GM04504 (cell line): Measurements from ENCODE around the gene TBC1D7.
"Not testable (repeated sequence)": the region's sequence is repeated elsewhere in the genome, so short reads cannot be mapped to it uniquely, and the experiment has no call there.

Experiments
- DNase-seq: peaks from one replicate; pipeline ENCODE4 v3.0.0-alpha.2; 2012; ENCODE audit warnings: low read depth

TBC1D7 gene

DNA sequence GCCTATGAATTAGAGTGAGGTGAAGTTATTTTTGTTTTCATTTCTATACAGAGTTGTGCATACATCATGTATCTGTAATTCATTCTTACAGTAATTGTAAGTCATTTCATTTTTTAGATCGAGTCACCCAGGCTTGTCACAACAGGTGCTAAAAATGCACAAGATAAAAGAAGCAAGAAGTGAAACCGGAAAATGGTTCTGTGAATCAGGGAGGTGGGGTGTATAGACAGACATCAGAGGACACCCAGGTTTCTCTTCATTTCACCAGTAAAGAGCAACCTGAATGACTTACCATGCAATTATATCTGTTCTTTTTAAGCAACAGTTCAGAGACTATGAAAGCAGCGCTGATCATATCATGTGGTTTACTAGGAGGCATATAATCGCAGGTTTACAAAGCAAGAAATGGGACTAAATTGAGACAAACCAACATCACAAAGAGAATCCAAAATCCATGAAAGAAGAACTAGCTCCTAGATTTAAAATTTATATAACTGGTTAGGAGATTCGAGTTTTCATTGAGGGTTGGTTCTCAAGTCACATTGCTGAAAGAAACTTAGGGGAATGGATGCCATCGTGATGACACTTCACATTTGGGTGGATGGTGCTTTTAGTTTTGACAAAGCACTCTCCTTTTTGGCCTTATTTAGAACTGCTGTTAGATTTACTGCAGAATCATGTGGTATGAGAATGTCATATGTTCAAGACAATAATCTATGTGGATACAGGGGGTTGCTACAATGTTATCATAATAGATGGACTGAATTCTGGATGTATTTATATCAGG is 27.9 kb upstream of the TBC1D7 start:
- no peak for DNase-seq

- DNase-seq, result peak; percentile 87
Observed at GRCh38 chr6:13355043-13355945, 27.0 kb upstream of the TBC1D7 start.

- DNase-seq, result no peak
Observed at GRCh38 chr6:13354331-13355042, 26.1 kb upstream of the TBC1D7 start.

- DNase-seq, result no peak
Observed at GRCh38 chr6:13352165-13352564, 23.8 kb upstream of the TBC1D7 start.

DNA sequence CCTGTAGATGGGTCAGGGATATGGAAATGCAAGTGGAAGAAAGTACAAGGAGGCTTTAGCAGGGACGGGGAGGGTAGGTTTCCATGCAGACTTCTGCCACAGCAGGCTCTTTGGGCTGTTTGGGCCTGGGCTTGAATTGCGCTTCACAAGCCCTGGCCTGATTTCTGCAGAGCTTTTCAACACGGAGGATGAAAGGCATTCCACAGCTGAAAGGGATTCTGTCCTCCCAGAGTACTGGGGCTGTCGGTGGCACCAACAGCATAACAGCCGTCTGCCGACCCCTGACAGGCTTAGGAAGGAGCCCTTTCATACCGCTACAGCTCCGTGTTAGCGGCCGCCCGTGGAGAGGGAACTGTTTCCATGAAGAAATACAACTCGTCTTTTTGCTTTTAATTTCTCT is 22.9 kb upstream of the TBC1D7 start:
- no peak for DNase-seq

- DNase-seq, result no peak
Observed at GRCh38 chr6:13349811-13350506, 21.6 kb upstream of the TBC1D7 start.

DNA sequence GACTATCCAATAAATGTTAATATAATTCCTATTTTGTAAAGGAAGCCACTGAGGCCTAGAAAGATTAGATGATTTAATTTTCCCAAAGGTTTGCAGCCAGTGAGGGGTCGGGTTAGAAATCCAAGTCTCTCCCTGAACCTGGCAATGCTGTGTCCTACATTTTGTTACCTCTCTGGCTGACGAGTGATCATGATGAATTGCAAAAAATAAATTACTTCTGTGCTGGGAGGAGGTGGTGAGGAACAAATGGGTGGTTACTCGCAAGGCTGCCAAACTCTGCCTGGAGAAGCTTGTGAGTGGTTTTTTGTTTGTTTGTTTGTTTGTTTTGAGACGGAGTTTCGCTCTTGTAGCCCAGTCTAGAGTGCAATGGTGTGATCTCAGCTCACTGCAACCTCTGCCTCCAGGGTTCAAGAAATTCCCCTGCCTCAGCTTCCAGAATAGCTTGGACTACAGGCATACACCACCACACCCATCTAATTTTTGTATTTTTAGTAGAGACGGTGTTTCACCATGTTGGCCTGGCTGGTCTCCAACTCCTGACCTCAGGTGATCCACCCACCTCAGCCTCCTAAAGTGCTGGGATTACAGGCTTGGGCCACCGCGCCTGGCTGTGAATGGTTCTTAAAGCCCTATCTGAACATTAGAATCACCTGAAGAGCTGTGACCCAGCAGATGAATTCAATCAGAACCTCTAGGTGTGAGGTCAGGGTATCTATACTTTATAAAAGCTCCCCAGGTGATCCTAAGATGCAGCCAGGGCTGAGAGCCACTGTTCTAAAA is 20.2 kb upstream of the TBC1D7 start:
- no peak for DNase-seq

GRCh38 chr6:13346245-13346644 is 17.9 kb upstream of the TBC1D7 start:
- no peak for DNase-seq

GRCh38 chr6:13342414-13343019 is 14.2 kb upstream of the TBC1D7 start:
- DNase-seq, result no peak

DNA sequence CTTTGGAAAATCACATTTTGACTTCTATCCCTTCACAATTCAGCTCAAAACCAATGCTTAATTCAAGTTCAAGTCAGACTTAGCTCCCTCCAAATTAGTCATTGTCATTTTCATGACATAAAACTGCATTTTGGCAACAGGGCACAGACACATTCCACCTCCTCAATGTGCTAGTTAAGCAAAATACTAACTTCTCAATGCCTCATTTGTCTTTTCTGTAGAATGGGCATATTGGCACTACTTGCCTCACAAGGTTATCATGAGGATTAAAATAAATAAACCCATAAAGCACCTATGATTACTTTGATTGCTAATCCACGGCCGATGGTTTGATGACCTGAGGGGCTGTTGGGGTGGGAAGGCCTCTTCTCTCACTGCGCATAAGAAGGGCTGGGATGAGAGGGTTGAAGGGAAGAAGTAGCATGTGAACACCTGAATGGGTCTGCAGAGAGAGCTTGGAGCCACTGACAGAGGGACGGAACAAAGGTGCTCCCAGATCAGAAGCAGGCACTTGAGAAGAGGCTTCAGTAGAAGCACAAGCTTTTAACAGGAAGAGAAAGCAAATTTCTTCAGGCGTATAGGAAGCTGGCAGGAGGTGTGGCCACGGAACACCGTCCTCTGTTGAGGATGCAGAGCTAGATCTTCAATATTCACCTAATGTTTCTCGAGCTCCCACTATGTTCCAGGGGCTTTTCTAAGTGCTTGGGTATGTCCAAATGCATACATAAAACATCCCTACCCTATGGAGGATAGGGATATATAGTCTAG is 11.7 kb upstream of the TBC1D7 start:
- DNase-seq, result no peak

DNA sequence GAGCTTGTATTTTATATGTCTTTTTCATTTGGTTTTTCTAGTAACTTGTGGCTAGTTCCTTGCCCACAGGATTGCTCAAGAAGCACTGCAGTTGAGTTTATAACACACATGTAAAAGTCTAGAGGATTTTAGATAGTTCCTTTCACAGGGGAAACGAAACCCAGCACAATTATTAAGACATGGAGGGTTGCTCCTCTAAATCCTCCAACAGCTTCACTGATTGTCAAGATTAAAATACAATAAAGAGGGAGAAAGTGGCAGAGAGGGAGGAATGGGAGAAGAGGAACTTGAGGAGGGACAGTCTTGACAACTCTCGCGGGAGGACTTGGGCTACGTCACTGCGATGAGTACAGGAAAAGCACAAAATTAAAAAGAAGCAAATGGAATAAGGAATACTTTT is 9.7 kb upstream of the TBC1D7 start:
- DNase-seq, result no peak

- peak; percentile 95 for DNase-seq
Observed at GRCh38 chr6:13336553-13336952, 8.2 kb upstream of the TBC1D7 start.

- DNase-seq, result no peak
Observed at GRCh38 chr6:13334953-13335352, 6.6 kb upstream of the TBC1D7 start.

GRCh38 chr6:13332349-13332706 is 4.0 kb upstream of the TBC1D7 start:
- DNase-seq, result no peak

- DNase-seq, result no peak
Observed at GRCh38 chr6:13331516-13332348, 3.4 kb upstream of the TBC1D7 start.

DNA sequence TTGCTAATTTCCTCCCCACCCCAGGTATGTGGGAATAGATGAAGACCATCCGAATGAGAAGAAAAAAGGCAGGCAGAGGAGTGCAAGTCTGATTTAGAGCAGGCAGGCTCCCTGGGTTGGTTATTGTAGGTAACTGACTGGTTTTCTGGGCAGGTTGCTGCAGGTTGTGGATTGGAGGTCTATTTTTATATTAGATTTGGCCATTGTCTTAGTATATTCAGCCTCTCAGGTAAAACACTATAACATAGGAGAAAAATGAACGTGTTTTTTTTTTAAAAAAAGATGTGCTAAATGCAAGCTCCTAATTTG is 492 bp upstream of the TBC1D7 start:
- DNase-seq, result no peak

DNA sequence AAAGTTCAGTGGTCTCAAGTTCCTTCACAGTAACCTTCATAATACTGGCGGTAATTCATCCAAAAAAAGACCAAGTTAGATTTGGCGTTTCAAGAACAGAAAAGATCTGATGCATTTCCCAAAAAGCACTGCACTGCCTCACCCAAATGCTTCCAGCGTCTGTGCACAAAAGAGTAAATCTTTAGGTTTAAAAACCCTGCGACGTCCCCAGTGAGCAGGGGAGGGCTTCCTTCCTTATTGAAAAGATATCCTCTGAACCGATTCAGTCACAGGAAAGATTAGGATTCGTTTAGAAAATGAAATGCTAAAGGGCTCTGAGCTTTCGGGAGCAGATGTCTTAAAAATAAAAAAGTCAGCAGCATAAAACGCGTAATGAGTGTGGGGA is 654 bp downstream of the TBC1D7 start:
- no peak for DNase-seq

DNA sequence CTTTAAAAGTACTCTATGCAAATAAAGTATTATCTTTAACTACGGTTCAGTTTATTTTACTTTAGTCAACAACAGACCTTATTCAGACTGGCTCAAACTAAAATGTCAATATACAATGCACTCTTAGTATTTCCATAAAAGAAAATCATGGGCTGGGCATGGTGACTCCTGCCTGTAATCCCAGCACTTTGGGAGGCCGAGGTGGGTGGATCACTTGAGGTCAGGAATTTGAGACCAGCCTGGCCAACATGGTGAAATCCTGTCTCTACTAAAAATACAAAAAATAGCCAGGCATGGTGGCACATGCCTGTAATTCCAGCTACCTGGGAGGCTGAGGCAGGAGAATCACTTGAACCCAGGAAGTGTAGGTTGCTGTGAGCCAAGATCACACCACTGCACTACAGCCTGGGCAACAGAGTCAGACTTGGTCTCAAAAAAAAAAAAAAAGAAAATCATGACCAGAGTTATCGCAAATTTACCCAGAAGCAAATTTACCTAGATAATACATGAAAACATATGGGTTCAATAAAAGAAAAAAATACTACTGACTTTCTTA is 2.2 kb downstream of the TBC1D7 start:
- DNase-seq, result not testable (repeated sequence)
